Stimulated activated effector memory CD8-positive, alpha-beta T cell treated with anti-CD3 and anti-CD28 coated beads, Interleukin-12 subunit alpha, Interleukin-12 subunit beta, amount 100 ng/mL, for 72 hours (primary cell): ENCODE measurements around the gene MBOAT2.

ENCODE experiments used
- ATAC-seq: fragments of 150-1000 bp; cut with Tn5 transposase; 2 replicates; pipeline ENCODE4 v1.10.0; 2021
- DNase-seq, 2 donors: peaks; one replicate each; pipeline ENCODE4 v3.0.0; 2021 to 2022; ENCODE audit warnings: low spot score in 2 of 2
- H3K27ac Mint-ChIP-seq: one replicate; pipeline ENCODE4 v1.8.0; 2022; ENCODE audit warnings: mild to moderate bottlenecking, mixed read lengths
- H3K36me3 Mint-ChIP-seq: one replicate; pipeline ENCODE4 v1.8.0; 2022; ENCODE audit warnings: mild to moderate bottlenecking, mixed read lengths
- H3K4me1 Mint-ChIP-seq: one replicate; pipeline ENCODE4 v1.8.0; 2022; ENCODE audit warnings: mixed read lengths
- H3K4me3 Mint-ChIP-seq: one replicate; pipeline ENCODE4 v1.8.0; 2022; ENCODE audit warnings: mild to moderate bottlenecking, mixed read lengths
- H3K9me3 Mint-ChIP-seq: one replicate; pipeline ENCODE4 v1.8.0; 2022; ENCODE audit warnings: mixed read lengths

MBOAT2 gene

DNA sequence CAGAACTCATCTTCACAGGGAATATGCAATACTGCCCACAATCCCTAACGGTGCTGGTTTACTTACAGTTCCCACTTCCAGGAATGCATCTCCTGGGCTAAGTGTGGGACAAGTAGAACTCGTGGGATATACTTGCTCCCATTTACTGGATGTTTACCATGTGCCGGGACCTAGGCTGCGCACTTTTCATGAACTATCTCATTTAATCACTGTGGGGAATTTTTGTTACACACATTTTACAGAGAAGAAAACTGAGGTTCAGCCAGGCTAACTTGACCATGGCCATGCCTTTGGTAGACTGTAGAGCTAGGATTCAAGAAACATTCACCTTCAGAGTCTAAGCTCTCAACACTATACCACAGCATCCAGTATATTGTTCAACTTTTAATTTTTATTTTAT is 24.4 kb upstream of the MBOAT2 start:
- no peak for DNase-seq
- ATAC-seq: no peak
- H3K36me3 Mint-ChIP-seq: no peaks in the 10 kb centered on the region
- no peak overlapping the region for H3K4me3 Mint-ChIP-seq
- no peaks in the 10 kb centered on the region for H3K9me3 Mint-ChIP-seq
- H3K27ac Mint-ChIP-seq: no peak overlapping the region
- no peaks in the 10 kb centered on the region for H3K4me1 Mint-ChIP-seq

DNA sequence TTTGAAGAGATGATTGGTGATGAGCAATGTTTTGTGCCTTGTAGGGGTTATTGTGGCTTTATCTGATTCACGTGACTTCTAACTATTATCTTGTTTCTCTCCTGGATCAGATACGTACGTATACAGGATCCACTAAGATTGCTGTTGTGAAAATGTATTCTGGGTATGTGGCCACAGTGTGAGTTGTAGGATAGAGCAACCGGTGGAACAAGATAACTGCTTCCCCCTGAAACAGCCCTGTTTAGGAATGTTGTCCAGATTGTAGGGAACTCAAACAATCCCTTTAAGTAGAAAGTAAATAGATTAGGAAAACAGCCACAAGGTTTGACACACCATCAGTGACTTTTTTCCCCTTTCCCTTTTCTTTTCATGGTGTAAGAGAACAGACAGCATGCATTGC is 22.3 kb upstream of the MBOAT2 start:
- Mint-ChIP-seq H3K9me3 (no peaks in the 10 kb centered on the region), H3K27ac (no peak overlapping the region), H3K4me3 (no peak overlapping the region), H3K4me1 (no peaks in the 10 kb centered on the region), H3K36me3 (no peaks in the 10 kb centered on the region)
- ATAC-seq (no peak), DNase-seq (no peak)

DNA sequence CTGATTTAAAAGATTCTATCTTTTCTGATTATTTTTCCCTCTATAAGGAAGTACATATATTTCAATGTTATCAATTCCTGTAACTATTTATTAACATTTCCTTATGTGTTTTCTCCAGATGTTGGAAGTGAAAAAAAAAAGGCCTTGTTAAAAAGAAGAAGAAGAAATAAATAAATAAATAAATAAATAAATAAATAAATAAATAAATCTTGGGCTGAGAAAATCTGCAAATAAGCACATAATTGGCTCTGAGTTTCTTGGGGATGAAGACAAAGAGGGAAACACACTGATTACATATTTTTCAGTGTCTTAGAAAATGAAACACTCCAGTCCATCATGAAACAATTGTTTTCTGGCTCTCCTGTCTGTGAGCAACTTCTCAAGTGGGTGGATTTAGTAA is 21.1 kb upstream of the MBOAT2 start:
- Mint-ChIP-seq H3K9me3 (no peaks in the 10 kb centered on the region), H3K36me3 (no peaks in the 10 kb centered on the region), H3K4me1 (no peaks in the 10 kb centered on the region), H3K4me3 (no peak overlapping the region), H3K27ac (no peak overlapping the region)
- ATAC-seq (no peak), DNase-seq (no peak)

DNA sequence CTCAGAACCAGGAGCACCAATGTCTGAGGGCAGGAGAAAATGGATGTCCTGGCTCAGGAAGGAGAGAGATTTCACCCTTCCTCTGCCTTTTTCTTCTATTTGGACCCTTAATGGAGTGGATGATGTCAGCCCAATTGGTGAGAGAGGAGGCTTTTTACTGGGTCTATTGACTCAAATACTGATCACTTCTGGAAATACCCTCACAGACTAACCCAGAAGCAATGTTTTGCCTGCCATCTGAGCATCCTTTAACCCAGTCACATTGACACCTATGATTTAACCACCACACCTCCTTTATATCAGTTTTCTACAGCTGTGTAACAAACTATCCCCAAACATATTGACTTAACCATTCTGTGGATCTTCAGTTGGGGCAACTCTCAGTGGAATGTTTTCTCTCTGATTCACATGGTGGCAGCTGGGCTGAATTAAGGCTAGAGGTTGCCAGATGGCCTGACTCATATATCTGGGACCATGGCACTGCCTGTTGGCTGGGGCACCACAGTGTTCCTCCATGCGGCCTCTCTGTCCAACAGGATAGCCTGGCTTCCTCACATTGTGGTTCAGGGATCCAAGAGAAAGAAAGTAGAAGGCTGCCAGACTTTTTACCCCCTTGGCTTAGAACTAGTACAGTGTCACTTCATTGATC is 18.2 kb upstream of the MBOAT2 start:
- Mint-ChIP-seq H3K4me1 (no peaks in the 10 kb centered on the region), H3K4me3 (no peak overlapping the region), H3K36me3 (no peaks in the 10 kb centered on the region), H3K9me3 (no peaks in the 10 kb centered on the region), H3K27ac (no peak overlapping the region)
- DNase-seq: no peak
- peak; percentile 51 for ATAC-seq

DNA sequence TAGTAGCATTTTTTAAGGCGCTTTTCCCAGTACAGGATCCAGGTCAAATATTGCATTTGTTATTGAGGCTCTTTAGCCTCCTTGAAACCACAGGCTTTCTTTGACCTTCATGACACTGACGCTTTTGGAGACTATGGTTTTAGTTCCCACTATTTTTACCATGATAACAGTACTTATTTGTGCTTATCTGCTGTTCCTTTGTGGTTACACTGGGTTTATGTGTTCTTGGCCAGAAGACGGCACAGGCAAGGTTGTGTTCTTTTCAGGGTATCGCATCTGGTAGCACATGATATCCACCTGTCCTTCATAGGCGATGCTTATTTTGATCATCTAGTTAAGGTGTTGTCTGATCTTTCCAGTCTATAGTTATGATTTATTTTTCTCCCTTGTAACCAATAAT is 16.8 kb upstream of the MBOAT2 start:
- DNase-seq: no peak
- Mint-ChIP-seq H3K27ac (no peak overlapping the region), H3K36me3 (no peaks in the 10 kb centered on the region), H3K9me3 (no peaks in the 10 kb centered on the region), H3K4me1 (no peaks in the 10 kb centered on the region), H3K4me3 (no peak overlapping the region)
- no peak for ATAC-seq

DNA sequence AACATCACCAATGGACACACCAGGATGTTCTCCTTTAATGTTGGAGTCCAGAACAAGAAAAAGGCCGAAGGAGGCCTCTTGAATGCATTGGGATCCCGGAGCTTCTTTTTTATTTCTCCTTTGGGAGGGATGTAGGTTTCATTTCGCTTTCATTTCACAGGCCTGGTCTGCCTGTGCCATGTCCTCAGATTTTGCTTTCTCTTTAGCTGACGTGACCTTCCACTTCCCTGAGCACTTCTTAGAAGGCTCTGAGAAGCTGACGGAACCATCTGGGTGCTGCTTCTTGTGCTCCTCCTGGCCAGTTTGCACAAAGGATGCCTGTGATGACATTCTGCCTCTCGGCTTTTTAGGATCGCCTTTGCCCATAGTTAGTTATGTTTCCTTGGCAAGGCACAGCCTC is 15.1 kb upstream of the MBOAT2 start:
- ATAC-seq (no peak), DNase-seq (no peak)
- Mint-ChIP-seq H3K4me1 (no peaks in the 10 kb centered on the region), H3K27ac (no peak overlapping the region), H3K9me3 (no peaks in the 10 kb centered on the region), H3K36me3 (no peaks in the 10 kb centered on the region), H3K4me3 (no peak overlapping the region)

DNA sequence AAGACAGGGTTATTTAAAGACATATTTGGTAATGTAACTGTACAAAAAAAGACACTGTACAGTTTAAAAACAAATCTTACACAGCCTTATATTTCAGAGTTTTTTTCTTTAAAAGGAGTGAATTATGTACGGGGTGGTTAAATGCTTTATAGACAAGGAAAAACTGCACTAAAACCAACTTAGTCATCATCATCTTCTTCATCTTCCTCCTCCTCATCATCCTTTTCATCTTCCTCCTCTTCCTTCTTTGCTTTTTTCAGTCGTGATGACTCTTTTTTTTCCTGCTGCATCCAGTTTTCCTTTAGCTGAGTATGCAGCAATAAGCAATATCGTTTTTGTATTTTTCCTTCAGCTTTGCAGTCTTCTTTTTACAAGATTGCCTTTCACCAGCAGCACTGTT is 14.6 kb upstream of the MBOAT2 start:
- no peaks in the 10 kb centered on the region for H3K4me1 Mint-ChIP-seq
- no peak overlapping the region for H3K27ac Mint-ChIP-seq
- no peak overlapping the region for H3K4me3 Mint-ChIP-seq
- no peak for DNase-seq
- no peaks in the 10 kb centered on the region for H3K9me3 Mint-ChIP-seq
- no peak for ATAC-seq
- H3K36me3 Mint-ChIP-seq: no peaks in the 10 kb centered on the region

DNA sequence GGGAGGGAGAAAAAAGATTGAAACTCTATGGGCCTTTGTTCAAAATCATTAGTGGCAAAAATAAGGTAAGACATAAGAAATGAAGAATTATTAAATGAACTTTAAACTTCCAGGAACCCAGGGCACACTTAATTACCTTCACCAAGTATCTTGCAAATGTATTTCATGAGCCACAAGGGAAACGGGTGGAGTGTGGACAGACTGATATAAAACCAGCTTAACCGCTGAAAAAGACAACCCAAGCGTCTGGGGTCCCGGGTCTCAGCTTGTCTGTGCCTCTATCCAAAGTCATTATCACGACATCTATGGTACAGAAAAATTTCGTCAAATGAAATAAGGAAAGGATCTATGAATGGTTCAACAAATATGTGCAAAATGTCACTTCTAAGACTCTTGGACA is 13.9 kb upstream of the MBOAT2 start:
- Mint-ChIP-seq H3K36me3 (no peaks in the 10 kb centered on the region), H3K9me3 (no peaks in the 10 kb centered on the region), H3K4me1 (no peaks in the 10 kb centered on the region), H3K27ac (no peak overlapping the region), H3K4me3 (no peak overlapping the region)
- ATAC-seq (no peak), DNase-seq (no peak)

DNA sequence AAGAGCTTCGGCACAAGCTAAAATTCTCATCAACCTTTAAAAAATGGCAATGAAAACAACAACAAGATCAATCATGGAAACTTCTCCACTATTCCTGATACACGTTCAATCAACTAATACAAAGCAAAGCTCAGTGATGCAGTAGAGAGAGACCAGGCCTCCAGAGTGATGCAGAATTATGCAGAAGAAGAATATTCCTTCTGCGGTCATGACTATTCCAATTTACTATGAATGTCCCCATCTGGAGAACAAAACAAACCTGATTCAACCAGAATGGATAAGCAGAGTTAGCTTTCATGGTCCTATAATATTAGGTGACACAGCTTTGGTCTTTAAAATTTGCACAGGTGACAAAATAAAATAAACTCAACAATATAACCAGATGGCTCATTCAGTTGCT is 12.5 kb upstream of the MBOAT2 start:
- Mint-ChIP-seq H3K4me1 (no peaks in the 10 kb centered on the region), H3K36me3 (no peaks in the 10 kb centered on the region), H3K9me3 (no peaks in the 10 kb centered on the region), H3K4me3 (no peak overlapping the region), H3K27ac (no peak overlapping the region)
- DNase-seq: no peak
- ATAC-seq: no peak

DNA sequence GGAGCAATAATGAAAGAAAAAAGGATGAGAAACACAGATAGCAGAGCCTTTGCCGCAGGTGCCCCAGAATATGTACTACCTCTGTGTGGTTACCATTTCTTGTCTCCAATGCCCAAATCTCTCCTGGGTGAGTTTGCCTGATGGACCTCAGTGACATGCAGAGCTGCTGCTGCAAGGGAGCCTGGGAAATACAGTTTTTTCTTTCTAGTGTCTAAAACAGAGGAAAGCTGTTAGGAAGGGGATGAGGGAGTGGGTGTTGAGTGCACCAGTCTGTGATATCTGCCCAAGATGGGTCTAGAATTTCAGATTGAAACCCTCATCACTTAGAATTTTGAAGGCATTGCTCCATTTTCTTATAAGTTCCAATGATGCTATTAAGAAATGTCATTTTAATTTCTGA is 9.9 kb upstream of the MBOAT2 start:
- Mint-ChIP-seq H3K9me3 (no peaks in the 10 kb centered on the region), H3K27ac (no peak overlapping the region), H3K4me1 (no peaks in the 10 kb centered on the region), H3K36me3 (no peaks in the 10 kb centered on the region), H3K4me3 (no peak overlapping the region)
- no peak for ATAC-seq
- DNase-seq: no peak

DNA sequence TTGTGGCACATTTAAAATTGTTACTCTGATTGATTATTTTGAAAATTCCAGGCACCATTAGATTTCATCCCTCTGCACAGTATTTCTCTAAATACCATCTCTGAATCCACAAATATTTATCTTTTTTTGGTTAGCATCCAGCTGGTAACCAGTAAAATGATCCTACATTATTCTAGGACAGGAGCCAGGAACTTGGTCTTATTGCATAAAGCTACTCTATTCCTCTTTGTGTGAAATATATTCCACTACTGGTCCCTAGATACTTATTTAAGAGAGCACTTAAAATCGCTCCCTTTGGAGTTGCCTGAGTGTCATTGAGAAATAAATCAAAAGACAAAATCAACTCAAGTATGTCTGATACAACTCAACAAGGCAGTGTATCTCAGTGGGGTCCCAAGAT is 7.4 kb upstream of the MBOAT2 start:
- no peak overlapping the region for H3K4me3 Mint-ChIP-seq
- no peaks in the 10 kb centered on the region for H3K4me1 Mint-ChIP-seq
- no peaks in the 10 kb centered on the region for H3K36me3 Mint-ChIP-seq
- H3K9me3 Mint-ChIP-seq: no peaks in the 10 kb centered on the region
- no peak overlapping the region for H3K27ac Mint-ChIP-seq
- ATAC-seq (no peak), DNase-seq (no peak)

DNA sequence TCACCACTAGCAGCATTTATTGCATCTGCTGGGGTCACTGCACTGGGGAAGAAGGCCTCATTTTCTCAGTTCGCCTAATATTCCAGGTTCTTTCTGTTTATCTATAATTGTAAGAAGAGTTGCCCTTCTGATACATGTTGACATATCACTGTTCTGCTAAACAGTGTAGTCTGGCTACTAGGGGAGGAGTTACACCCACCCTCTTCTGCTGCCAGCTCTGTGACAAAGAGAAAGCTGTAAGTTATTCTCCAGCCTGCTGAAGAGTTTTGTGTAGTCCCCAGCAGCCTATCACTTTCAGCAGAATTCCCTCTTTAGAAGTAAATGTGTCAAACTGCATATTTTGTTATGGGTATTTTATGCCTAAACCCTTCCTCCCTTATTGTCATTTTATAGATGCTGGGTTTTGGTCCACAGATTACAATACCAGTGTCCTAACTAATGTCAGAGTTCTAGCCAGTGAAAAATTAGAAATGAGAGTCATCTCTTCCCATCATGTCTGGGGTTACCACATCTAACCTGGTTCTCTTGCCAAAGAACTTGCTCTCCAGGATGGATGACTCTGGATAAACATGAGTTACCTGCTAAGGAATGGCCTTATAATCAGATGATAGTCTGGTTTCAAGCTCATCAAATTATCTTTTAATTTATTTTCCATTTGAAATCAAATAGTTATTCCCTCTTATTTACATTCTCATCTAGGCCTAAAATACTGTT is 5.6 kb upstream of the MBOAT2 start:
- ATAC-seq (no peak), DNase-seq (no peak)
- Mint-ChIP-seq H3K9me3 (no peaks in the 10 kb centered on the region), H3K27ac (no peak overlapping the region), H3K4me3 (no peak overlapping the region), H3K36me3 (no peaks in the 10 kb centered on the region), H3K4me1 (peaks cover 5% of the 10 kb centered on the region)

DNA sequence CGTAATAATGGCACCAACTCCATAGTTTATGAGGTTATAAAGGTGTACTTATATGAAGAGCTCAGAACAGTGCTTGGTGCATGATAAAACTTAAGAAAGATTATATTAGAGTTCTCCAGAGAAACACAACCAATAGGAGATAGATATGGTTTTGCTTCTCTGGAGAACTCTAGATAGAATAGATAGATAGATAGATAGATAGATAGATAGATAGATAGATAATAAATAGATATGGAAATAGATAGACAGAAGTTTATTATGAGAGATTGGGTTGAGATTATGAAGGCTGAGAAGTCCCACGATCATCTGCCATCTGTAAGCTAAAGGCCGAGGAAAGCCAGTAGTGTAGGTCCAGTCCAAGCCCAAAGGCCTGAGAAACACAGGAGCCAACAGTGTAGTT is 2.9 kb upstream of the MBOAT2 start:
- Mint-ChIP-seq H3K9me3 (no peaks in the 10 kb centered on the region), H3K4me1 (peaks cover 5% of the 10 kb centered on the region), H3K4me3 (no peak overlapping the region), H3K27ac (no peak overlapping the region), H3K36me3 (no peaks in the 10 kb centered on the region)
- ATAC-seq (no peak), DNase-seq (no peak)

DNA sequence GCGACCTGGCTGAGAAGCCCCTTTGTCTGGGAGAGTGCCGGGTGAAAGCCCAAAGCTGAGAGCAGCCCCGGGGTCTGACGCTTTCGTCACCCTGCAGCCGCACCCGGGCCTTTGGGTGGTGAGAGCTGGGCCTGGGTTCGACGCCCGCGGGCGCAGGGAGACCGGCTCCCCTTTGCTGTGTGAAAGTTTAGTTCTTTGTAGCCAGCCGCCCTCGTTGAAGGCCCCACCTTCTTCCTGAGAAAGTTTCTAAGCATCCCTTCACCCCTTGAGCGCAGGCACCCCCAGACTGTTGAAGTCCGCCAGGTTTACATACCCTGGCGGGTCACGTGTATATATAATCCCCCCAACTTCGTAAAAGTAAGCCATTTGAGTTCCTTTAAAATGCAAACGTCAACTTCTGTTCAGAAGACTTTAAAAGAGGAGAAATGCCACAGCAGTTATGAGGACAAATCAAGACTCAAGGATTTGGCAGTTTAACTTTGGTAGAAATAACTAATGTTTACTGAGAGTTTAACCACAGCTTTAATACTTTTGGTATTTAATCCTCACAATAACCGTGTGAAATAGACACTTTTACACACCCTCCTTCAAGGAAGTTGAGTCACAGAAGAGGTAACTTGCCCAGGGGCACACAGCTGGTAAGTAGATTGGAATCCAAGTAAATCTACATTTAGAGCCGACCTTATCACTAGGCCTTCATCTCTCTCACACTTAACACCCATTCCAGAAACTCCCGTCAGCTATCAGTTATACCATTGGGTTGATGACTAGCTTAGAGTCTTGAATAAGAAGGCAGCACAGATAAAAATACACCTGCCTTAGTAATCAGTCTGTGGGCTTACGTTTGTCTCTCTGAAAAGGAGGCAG is 1.1 kb upstream of the MBOAT2 start:
- DNase-seq (no peak), ATAC-seq (no peak)
- peaks cover 5% of the 10 kb centered on the region for H3K4me1 Mint-ChIP-seq
- H3K4me3 Mint-ChIP-seq: peak overlapping the region; percentile 66
- H3K9me3 Mint-ChIP-seq: no peaks in the 10 kb centered on the region
- no peaks in the 10 kb centered on the region for H3K36me3 Mint-ChIP-seq
- H3K27ac Mint-ChIP-seq: no peak overlapping the region

DNA sequence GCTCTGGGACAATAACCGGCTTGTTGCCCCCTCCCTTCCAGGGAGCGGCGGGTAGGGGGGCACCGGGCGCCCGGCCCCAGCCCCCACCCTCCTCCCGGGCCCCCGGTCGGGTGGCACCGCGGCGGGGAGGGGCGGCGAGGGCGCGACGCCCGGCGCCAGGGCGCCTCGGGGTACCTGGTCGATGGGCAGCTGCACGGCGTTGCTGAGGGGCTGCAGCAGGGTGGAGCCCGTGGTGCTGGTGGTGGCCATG is 193 bp downstream of the MBOAT2 start:
- Mint-ChIP-seq H3K36me3 (no peaks in the 10 kb centered on the region), H3K9me3 (no peaks in the 10 kb centered on the region), H3K4me3 (peak overlapping the region; percentile 66), H3K4me1 (peaks cover 5% of the 10 kb centered on the region), H3K27ac (no peak overlapping the region)
- ATAC-seq (no peak), DNase-seq (no peak)
